HepG2 (cell line): ENCODE results near the gene FRMD8. TPM values are rescaled to one million over a fixed set of nuclear protein-coding genes. Genes with fewer than 3 reads are reported as not detected.

Experiments used
- ATF1 ChIP-seq: IDR thresholded peaks from 2 replicates; pipeline ENCODE4 v1.6.1; 2016; ENCODE audit warnings: mild to moderate bottlenecking, control low read depth
- KAT2B ChIP-seq: fragments of 150-350 bp; IDR thresholded peaks from 2 replicates; pipeline ENCODE4 v1.6.1; 2014; ENCODE audit warnings: low read depth, low read length, borderline replicate concordance
- MAX ChIP-seq: IDR thresholded peaks from 2 replicates; pipeline ENCODE4 v1.6.1; 2012; ENCODE audit warnings: inconsistent platforms
- PHF21A ChIP-seq: sonication (generic); formaldehyde crosslinking; IDR thresholded peaks from 2 replicates; pipeline ENCODE4 v1.5.0; 2020; ENCODE audit warnings: mild to moderate bottlenecking, missing genetic modification reagents
- SRY ChIP-seq: sonication (generic); formaldehyde crosslinking; IDR thresholded peaks from 2 replicates; pipeline ENCODE4 v1.8.0; 2022; ENCODE audit warnings: mild to moderate bottlenecking, missing genetic modification reagents
- THYN1 ChIP-seq: sonication (generic); formaldehyde crosslinking; IDR thresholded peaks from 2 replicates; pipeline ENCODE4 v1.8.1; 2023; ENCODE audit warnings: low read depth, mild to moderate bottlenecking, moderate library complexity, missing genetic modification reagents, borderline replicate concordance
- TRAFD1 ChIP-seq: sonication (generic); formaldehyde crosslinking; IDR thresholded peaks from 2 replicates; pipeline ENCODE4 v1.5.1; 2020; ENCODE audit warnings: missing genetic modification reagents, mild to moderate bottlenecking, borderline replicate concordance
- USF2 ChIP-seq, 2 experiments: sonication (generic) in 1 of 2; formaldehyde crosslinking in 1 of 2; IDR thresholded peaks; 2 replicates each; pipeline versions ENCODE4 v1.5.1 to v1.6.1; 2011 to 2020; ENCODE audit warnings: borderline replicate concordance in 1 of 2, low read depth in 1 of 2, low read length in 1 of 2, mild to moderate bottlenecking in 1 of 2, missing genetic modification reagents in 1 of 2, moderate library complexity in 1 of 2
- ZNF30 ChIP-seq: sonication (generic); formaldehyde crosslinking; IDR thresholded peaks from 2 replicates; pipeline ENCODE4 v1.5.0; 2020; ENCODE audit warnings: mild to moderate bottlenecking, missing genetic modification reagents
- ZNF460 ChIP-seq: sonication (generic); formaldehyde crosslinking; IDR thresholded peaks from 2 replicates; pipeline ENCODE4 v1.5.1; 2020; ENCODE audit warnings: missing genetic modification reagents, mild to moderate bottlenecking, borderline replicate concordance
- ZNF557 ChIP-seq: sonication (generic); formaldehyde crosslinking; IDR thresholded peaks from 2 replicates; pipeline ENCODE4 v1.4.0; 2020; ENCODE audit warnings: missing genetic modification reagents
- ZNF597 ChIP-seq: sonication (generic); formaldehyde crosslinking; IDR thresholded peaks from 2 replicates; pipeline ENCODE4 v1.5.0; 2020; ENCODE audit warnings: missing genetic modification reagents
- ZNF615 ChIP-seq: sonication (generic); formaldehyde crosslinking; IDR thresholded peaks from 2 replicates; pipeline ENCODE4 v1.5.0; 2020; ENCODE audit warnings: mild to moderate bottlenecking, missing genetic modification reagents, borderline replicate concordance
- ZNF687 ChIP-seq: sonication (generic); formaldehyde crosslinking; IDR thresholded peaks from 2 replicates; pipeline ENCODE4 v1.5.1; 2020; ENCODE audit warnings: mild to moderate bottlenecking, missing genetic modification reagents, moderate library complexity
- ZNF720 ChIP-seq: sonication (generic); formaldehyde crosslinking; IDR thresholded peaks from 2 replicates; pipeline ENCODE4 v1.4.0; 2020; ENCODE audit warnings: missing genetic modification reagents
- ZNF737 ChIP-seq: sonication (generic); formaldehyde crosslinking; IDR thresholded peaks from 2 replicates; pipeline ENCODE4 v1.5.0; 2020; ENCODE audit warnings: missing genetic modification reagents, mild to moderate bottlenecking, borderline replicate concordance
- ZSCAN21 ChIP-seq: sonication (generic); formaldehyde crosslinking; IDR thresholded peaks from 2 replicates; pipeline ENCODE4 v1.8.0; 2022; ENCODE audit warnings: mild to moderate bottlenecking, missing genetic modification reagents, moderate library complexity, borderline replicate concordance
- polyA plus RNA-seq, 8 experiments: library from polyadenylated mRNA; depleted of rRNA in 3 of 8; stranded (reverse) in 7 of 8; unstranded in 1 of 8; fragments of >200 nt; fragmentation: Illumina TruSeq in 4 of 8; extraction: Trizol in 4 of 8; gene quantifications; 2 replicates each; pipeline versions ENCODE4 v1.2.1 to v1.2.3, GENCODE V29; 2011 to 2016; ENCODE audit warnings: low read depth in 4 of 8, missing spikeins in 1 of 8, mixed read lengths in 1 of 8; ENCODE audit not compliant: insufficient read depth in 1 of 8
- total RNA-seq, 5 experiments: library from RNA; depleted of rRNA; stranded (reverse); fragments of >200 nt; fragmentation: Illumina TruSeq; extraction: Trizol; gene quantifications; 2 replicates each; pipeline ENCODE4 v1.2.3, GENCODE V29; 2016; ENCODE audit warnings: low read depth in 1 of 5

The FRMD8 gene
- total and polyA plus RNA-seq, 2 of the 13 experiments (the other 11 are each of a cell fraction or from before 2014, with no cell fraction given) = 5.8 to 20.6 TPM

- no peak for TF ChIP-seq USF2 (IDR thresholded peaks at IDR 0.05; ENCODE audit: low read depth, low read length)
- no peak for TF ChIP-seq USF2 (CRISPR knock-in tag; IDR thresholded peaks at IDR 0.05; ENCODE audit: borderline replicate concordance)
- TF ChIP-seq ATF1 = no peak
- no peak for TF ChIP-seq ZNF557 (CRISPR knock-in tag)
- no peak for TF ChIP-seq ZNF30
- peak; percentile 68; the same call in 1 of the 2 replicates for TF ChIP-seq ZSCAN21 (CRISPR knock-in tag)
- TF ChIP-seq ZNF737 (CRISPR knock-in tag) = no peak
- TF ChIP-seq MAX = peak; percentile 86
- no peak; the same call in 1 of the 2 replicates for TF ChIP-seq TRAFD1 (CRISPR knock-in tag)
- no peak for TF ChIP-seq ZNF460 (CRISPR knock-in tag)
- peak; percentile 97 for TF ChIP-seq ZNF687
- TF ChIP-seq ZNF597 (CRISPR knock-in tag) = no peak
- peak; percentile 51; the same call in 1 of the 2 replicates for TF ChIP-seq PHF21A
- no peak for TF ChIP-seq KAT2B
- TF ChIP-seq THYN1 (CRISPR knock-in tag) = no peak
- peak; percentile 77; the same call in 1 of the 2 replicates for TF ChIP-seq SRY
- no peak for TF ChIP-seq ZNF615
- no peak for TF ChIP-seq ZNF720 (CRISPR knock-in tag)
Observed at GRCh38 chr11:65386307-65387140, at the start of gene FRMD8 (continued).
